ENCODE measurements around the gene COL28A1. TPM values are rescaled to one million over a fixed set of nuclear protein-coding genes. Genes with fewer than 3 reads are reported as not detected.

COL28A1 gene
- total RNA-seq, 1 experiment from 2014 or later, result 0.17 TPM

DNA sequence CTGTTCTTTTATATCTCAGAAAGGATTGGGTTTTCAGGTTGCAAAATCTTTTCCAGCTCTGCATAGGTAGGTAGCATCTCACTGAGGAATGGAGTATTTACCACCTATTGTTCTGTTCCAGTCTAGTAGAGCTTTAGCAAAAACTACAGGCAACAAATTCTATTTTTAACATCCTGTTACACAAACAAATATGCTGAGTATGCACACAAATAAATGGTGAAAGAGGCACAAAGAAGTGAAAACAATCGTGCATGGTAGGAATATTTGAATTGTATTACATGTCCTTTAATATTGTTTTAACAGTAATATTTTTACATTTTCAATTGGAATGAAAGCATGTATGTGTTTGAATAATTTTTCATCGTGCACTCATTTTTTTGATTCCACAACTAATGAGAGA is 16.5 kb upstream of the COL28A1 start:
- Histone ChIP-seq H3K4me3 (ENCODE audit: insufficient read depth, low read depth, low read length) (no peak overlapping the region), H3K27me3 (ENCODE audit: control insufficient read depth, insufficient read depth, low read length) (no peaks in the 10 kb centered on the region), H3K36me3 (replicated peaks; ENCODE audit: control insufficient read depth, insufficient read depth, low read length) (no peaks in the 10 kb centered on the region)
- no peak for DNase-seq

- no peaks in the 10 kb centered on the region for H3K27me3 ChIP-seq (ENCODE audit: control insufficient read depth, insufficient read depth, low read length)
- no peak for DNase-seq
- H3K4me3 ChIP-seq (ENCODE audit: insufficient read depth, low read depth, low read length), result no peak overlapping the region
- H3K36me3 ChIP-seq (replicated peaks; ENCODE audit: control insufficient read depth, insufficient read depth, low read length), result no peaks in the 10 kb centered on the region
Measured at GRCh38 chr7:7550663-7551062, 15.0 kb upstream of the COL28A1 start.

DNA sequence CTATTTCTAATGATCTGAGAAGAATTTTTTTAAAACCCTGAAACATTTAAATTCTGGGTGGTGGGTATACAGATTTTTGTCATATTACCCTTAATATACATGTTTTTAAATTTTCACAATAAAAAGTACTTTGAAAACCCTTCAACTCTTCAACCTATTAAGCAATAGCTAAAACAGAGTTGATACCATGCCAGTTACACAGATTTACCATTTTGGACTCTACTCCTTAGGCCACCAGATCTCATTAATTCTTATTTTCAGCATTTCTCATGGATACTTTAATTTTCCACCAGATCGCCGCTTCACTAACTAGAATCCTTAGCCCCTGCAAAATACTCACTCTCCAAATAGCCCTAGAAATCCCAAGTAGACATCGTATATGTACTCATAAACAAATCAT is 12.7 kb upstream of the COL28A1 start:
- no peak overlapping the region for H3K4me3 ChIP-seq (ENCODE audit: insufficient read depth, low read depth, low read length)
- H3K27me3 ChIP-seq (ENCODE audit: control insufficient read depth, insufficient read depth, low read length), result no peaks in the 10 kb centered on the region
- no peak for DNase-seq
- H3K36me3 ChIP-seq (replicated peaks; ENCODE audit: control insufficient read depth, insufficient read depth, low read length), result no peaks in the 10 kb centered on the region

GRCh38 chr7:7542251-7542835 is 6.7 kb upstream of the COL28A1 start:
- no peaks in the 10 kb centered on the region for H3K36me3 ChIP-seq (replicated peaks; ENCODE audit: control insufficient read depth, insufficient read depth, low read length)
- H3K4me3 ChIP-seq (ENCODE audit: insufficient read depth, low read depth, low read length), result no peak overlapping the region
- no peaks in the 10 kb centered on the region for H3K27me3 ChIP-seq (ENCODE audit: control insufficient read depth, insufficient read depth, low read length)
- DNase-seq, result no peak

DNA sequence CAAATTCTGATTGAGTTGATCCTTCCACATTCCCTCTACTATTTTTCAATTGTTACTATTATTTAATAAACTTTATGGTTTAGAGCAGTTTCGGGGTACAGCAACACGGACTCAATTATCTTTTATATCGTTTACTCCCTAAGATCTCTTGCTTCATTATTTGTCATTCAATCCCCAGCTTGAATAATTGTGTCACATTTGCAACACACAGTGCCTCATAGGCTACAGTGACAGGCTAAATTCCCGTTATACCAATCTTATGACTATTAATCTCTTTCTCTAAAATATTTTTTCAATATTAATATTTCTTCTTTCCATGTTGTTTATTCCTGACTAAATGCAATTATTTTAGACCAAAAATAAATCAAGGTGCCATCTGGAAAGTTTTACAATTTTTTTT is 4.0 kb upstream of the COL28A1 start:
- Histone ChIP-seq H3K36me3 (replicated peaks; ENCODE audit: control insufficient read depth, insufficient read depth, low read length) (no peaks in the 10 kb centered on the region), H3K4me3 (ENCODE audit: insufficient read depth, low read depth, low read length) (no peak overlapping the region), H3K27me3 (ENCODE audit: control insufficient read depth, insufficient read depth, low read length) (no peaks in the 10 kb centered on the region)
- no peak for DNase-seq

DNA sequence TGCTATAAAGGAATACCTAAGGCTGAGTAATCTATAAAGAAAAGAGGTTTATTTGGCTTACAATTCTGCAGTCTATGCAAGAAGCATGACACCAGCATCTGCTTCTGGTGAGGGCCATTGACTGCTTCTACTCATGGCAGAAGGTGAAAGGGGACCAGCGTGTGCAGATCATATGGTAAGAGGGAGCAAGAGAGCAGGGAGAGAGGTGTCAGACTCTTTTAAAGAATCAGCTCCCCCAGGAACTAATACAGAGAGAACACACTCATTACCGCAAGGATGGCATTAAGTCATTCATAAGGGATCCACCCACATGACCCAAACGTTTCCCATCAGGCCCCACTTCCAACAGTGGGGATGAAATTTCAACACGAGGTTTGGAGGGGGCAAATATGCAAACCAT is 3.5 kb upstream of the COL28A1 start:
- Histone ChIP-seq H3K36me3 (replicated peaks; ENCODE audit: control insufficient read depth, insufficient read depth, low read length) (no peaks in the 10 kb centered on the region), H3K4me3 (ENCODE audit: insufficient read depth, low read depth, low read length) (no peak overlapping the region), H3K27me3 (ENCODE audit: control insufficient read depth, insufficient read depth, low read length) (no peaks in the 10 kb centered on the region)
- no peak for DNase-seq

DNA sequence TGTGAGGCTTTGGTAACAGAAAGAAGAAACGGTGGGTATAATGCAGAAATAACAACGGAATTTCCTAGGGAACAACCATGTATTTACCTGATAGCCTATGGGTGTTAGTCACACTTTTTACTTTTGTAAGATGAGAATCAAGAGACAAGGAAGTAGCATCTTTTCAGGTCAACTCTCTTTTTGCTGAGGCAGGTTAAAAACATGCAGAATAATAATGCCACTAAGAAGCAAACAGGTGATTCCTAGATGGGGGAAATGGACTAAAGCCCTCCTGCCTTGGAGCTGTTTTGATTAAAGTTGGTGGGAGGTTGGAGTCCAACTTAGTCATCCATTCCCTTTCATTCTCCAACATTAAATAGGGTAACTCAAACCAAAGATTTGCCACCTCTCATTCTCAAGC is 2.0 kb upstream of the COL28A1 start:
- H3K36me3 ChIP-seq (replicated peaks; ENCODE audit: control insufficient read depth, insufficient read depth, low read length), result no peaks in the 10 kb centered on the region
- DNase-seq, result no peak
- no peaks in the 10 kb centered on the region for H3K27me3 ChIP-seq (ENCODE audit: control insufficient read depth, insufficient read depth, low read length)
- H3K4me3 ChIP-seq (ENCODE audit: insufficient read depth, low read depth, low read length), result no peak overlapping the region

GRCh38 chr7:7536396-7537019 is 835 bp upstream of the COL28A1 start:
- no peak overlapping the region for H3K4me3 ChIP-seq (ENCODE audit: insufficient read depth, low read depth, low read length)
- H3K27me3 ChIP-seq (ENCODE audit: control insufficient read depth, insufficient read depth, low read length), result no peaks in the 10 kb centered on the region
- no peaks in the 10 kb centered on the region for H3K36me3 ChIP-seq (replicated peaks; ENCODE audit: control insufficient read depth, insufficient read depth, low read length)
- DNase-seq, result no peak

DNA sequence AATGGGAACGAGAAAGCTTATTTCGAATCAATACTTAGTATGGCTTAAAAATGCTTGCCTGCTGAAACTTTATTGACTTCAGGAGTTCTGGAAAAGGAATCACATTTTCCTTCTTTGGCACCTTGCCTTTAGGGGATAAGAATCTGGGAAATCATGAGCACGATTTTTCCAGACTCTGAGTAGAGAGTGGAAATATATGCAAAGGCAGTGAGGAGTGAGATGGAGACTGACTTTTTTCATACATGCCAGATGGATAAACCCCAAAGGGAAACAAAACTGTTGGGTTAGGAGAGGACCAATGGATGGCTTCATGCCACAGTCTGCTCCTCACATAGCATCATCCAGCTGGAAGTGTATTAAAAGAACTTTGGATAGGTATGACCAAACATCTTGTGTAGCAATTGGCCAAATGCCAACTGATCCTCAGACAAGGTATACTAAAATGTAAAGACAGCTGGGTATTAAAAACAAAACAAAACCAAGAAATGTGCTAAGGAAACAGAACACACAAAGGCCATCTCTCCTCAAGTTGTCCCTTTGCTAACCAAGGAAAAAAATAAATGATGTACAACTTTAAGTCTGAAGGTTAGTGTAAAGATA is 1.7 kb downstream of the COL28A1 start:
- DNase-seq, result no peak
- Histone ChIP-seq H3K4me3 (ENCODE audit: insufficient read depth, low read depth, low read length) (no peak overlapping the region), H3K36me3 (replicated peaks; ENCODE audit: control insufficient read depth, insufficient read depth, low read length) (no peaks in the 10 kb centered on the region), H3K27me3 (ENCODE audit: control insufficient read depth, insufficient read depth, low read length) (no peaks in the 10 kb centered on the region)

GRCh38 chr7:7529328-7529727 is 6.3 kb downstream of the COL28A1 start:
- Histone ChIP-seq H3K4me3 (ENCODE audit: insufficient read depth, low read depth, low read length) (no peak overlapping the region), H3K36me3 (replicated peaks; ENCODE audit: control insufficient read depth, insufficient read depth, low read length) (no peaks in the 10 kb centered on the region), H3K27me3 (ENCODE audit: control insufficient read depth, insufficient read depth, low read length) (no peaks in the 10 kb centered on the region)
- no peak for DNase-seq

DNA sequence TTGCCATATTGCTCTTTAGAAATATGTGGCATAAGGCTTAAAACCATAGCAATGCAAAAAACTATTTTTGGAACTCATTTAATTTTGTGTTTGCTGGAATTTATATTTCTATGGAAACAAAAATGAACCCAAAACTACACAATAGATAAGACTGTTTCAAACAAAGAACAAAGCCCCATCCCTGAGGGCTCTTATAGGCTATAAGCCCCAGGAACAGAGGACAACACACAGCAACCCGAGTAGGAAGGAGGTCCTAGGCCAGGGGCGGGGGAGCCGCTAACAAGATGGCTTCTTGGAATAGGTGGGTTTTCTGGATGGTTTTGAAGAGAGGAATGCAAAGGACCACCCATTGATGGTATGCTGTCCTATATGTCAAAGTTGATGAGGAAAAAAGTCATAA is 8.6 kb downstream of the COL28A1 start:
- DNase-seq, result no peak
- Histone ChIP-seq H3K27me3 (ENCODE audit: control insufficient read depth, insufficient read depth, low read length) (no peaks in the 10 kb centered on the region), H3K36me3 (replicated peaks; ENCODE audit: control insufficient read depth, insufficient read depth, low read length) (no peaks in the 10 kb centered on the region), H3K4me3 (ENCODE audit: insufficient read depth, low read depth, low read length) (no peak overlapping the region)

- no peak overlapping the region for H3K4me3 ChIP-seq (ENCODE audit: insufficient read depth, low read depth, low read length)
- no peaks in the 10 kb centered on the region for H3K27me3 ChIP-seq (ENCODE audit: control insufficient read depth, insufficient read depth, low read length)
- no peak for DNase-seq
- H3K36me3 ChIP-seq (replicated peaks; ENCODE audit: control insufficient read depth, insufficient read depth, low read length), result no peaks in the 10 kb centered on the region
Measured at GRCh38 chr7:7526006-7526405, 9.7 kb downstream of the COL28A1 start.

DNA sequence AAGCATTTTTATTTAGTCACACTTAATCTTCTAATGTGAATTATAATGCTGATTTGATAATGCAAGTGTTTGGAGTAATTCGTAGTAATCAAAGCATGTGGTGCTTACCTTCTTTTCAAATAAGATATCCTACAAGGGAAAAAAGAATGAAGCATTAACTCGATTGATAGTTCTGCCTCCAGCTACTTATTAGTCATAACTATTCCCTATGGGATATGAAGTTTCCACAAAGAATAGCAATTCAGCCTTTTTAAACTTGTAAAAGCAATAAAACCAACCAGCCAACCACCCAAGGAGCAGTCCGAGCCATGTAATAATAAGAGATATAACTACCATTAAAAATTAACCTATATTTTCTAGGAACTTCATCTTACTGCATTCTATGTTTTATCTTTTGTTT is 11.6 kb downstream of the COL28A1 start:
- H3K36me3 ChIP-seq (replicated peaks; ENCODE audit: control insufficient read depth, insufficient read depth, low read length), result no peaks in the 10 kb centered on the region
- no peaks in the 10 kb centered on the region for H3K27me3 ChIP-seq (ENCODE audit: control insufficient read depth, insufficient read depth, low read length)
- no peak for DNase-seq
- no peak overlapping the region for H3K4me3 ChIP-seq (ENCODE audit: insufficient read depth, low read depth, low read length)

DNA sequence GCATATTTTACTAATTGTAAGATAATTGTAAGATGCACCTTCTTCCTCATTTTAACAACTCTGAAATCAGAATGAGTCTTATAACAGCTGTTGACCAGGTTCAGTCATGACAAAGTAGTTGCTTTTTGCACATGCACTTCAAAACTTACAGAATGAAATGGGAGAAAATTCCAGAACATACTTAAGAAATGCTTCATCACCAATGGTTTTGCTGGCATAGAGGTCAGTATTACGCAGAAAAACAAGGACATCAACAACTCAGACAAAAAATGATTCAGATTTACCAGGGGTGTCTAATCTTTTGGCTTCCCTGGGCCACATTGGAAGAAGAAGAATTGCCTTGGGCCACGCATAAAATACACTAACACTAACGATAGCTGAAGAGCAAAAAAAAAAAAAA is 13.3 kb downstream of the COL28A1 start:
- Histone ChIP-seq H3K4me3 (ENCODE audit: insufficient read depth, low read depth, low read length) (no peak overlapping the region), H3K36me3 (replicated peaks; ENCODE audit: control insufficient read depth, insufficient read depth, low read length) (no peaks in the 10 kb centered on the region), H3K27me3 (ENCODE audit: control insufficient read depth, insufficient read depth, low read length) (no peaks in the 10 kb centered on the region)
- no peak for DNase-seq

- no peak overlapping the region for H3K4me3 ChIP-seq (ENCODE audit: insufficient read depth, low read depth, low read length)
- H3K36me3 ChIP-seq (replicated peaks; ENCODE audit: control insufficient read depth, insufficient read depth, low read length), result no peaks in the 10 kb centered on the region
- DNase-seq, result no peak
- no peaks in the 10 kb centered on the region for H3K27me3 ChIP-seq (ENCODE audit: control insufficient read depth, insufficient read depth, low read length)
Measured at GRCh38 chr7:7521259-7521658, 14.4 kb downstream of the COL28A1 start.
